K562 (cell line): Measurements from ENCODE around the gene ATG4D. TPM values are rescaled to one million over a fixed set of nuclear protein-coding genes. Genes with fewer than 3 reads are reported as not detected.

Source experiments
- ARNT ChIP-seq, 2 experiments: fragments of 450-650 bp; IDR thresholded peaks; 2 replicates each; pipeline ENCODE4 v1.6.1; 2016; ENCODE audit warnings: mild to moderate bottlenecking in 1 of 2
- GTF2F1 ChIP-seq: IDR thresholded peaks from 2 replicates; pipeline ENCODE4 v1.6.1; 2011; ENCODE audit warnings: low read depth, low read length, improper control_type of control experiment
- HMGN3 ChIP-seq: IDR thresholded peaks from 2 replicates; pipeline ENCODE4 v1.6.1; 2011; ENCODE audit warnings: borderline replicate concordance, low read depth, mild to moderate bottlenecking, mixed read lengths, low read length; ENCODE audit not compliant: insufficient read length; ENCODE audit errors: extremely low read depth
- KAT8 ChIP-seq: fragments of 450-650 bp; IDR thresholded peaks from 2 replicates; pipeline ENCODE4 v1.6.1; 2016; ENCODE audit warnings: low read depth, mild to moderate bottlenecking
- MYC ChIP-seq, 2 experiments: fragments of 250-450 bp in 1 of 2; sonication (Bioruptor Pico) in 1 of 2; IDR thresholded peaks; 2 replicates each; pipeline versions ENCODE4 v1.5.1 to v1.6.1; 2012 to 2021; ENCODE audit warnings: low read depth in 2 of 2, borderline replicate concordance in 1 of 2, improper control_type of control experiment in 1 of 2, low read length in 1 of 2, mild to moderate bottlenecking in 1 of 2, moderate library complexity in 1 of 2
- NFIC ChIP-seq: fragments of 450-650 bp; IDR thresholded peaks from 2 replicates; pipeline ENCODE4 v1.6.1; 2017; ENCODE audit warnings: mild to moderate bottlenecking, inconsistent platforms
- PHF8 ChIP-seq: fragments of 200-600 bp; sonication (generic); IDR thresholded peaks from 2 replicates; pipeline ENCODE4 v1.6.1; 2012; ENCODE audit warnings: mixed run types, mild to moderate bottlenecking, inconsistent platforms, low read length, moderate library complexity, borderline replicate concordance
- RBM22 ChIP-seq: fragments of 200-400 bp; formaldehyde crosslinking; IDR thresholded peaks from 2 replicates; pipeline ENCODE4 v1.6.1; 2018; ENCODE audit warnings: low read length, low read depth; ENCODE audit not compliant: poor library complexity, severe bottlenecking
- SPI1 ChIP-seq: IDR thresholded peaks from 2 replicates; pipeline ENCODE4 v1.6.1; 2011; ENCODE audit warnings: low read depth, low read length, control low read depth, borderline replicate concordance
- SRSF3 ChIP-seq: fragments of 200-400 bp; formaldehyde crosslinking; IDR thresholded peaks from 2 replicates; pipeline ENCODE4 v1.6.1; 2016; ENCODE audit warnings: mild to moderate bottlenecking, low read length, moderate library complexity; ENCODE audit not compliant: insufficient read depth
- STAG1 ChIP-seq: sonication (generic); formaldehyde crosslinking; IDR thresholded peaks from 2 replicates; pipeline ENCODE4 v1.5.0; 2020; ENCODE audit warnings: missing genetic modification reagents, borderline replicate concordance
- ZNF134 ChIP-seq: fragments of 250-450 bp; sonication (Bioruptor Pico); conservative IDR thresholded peaks from 2 replicates; pipeline ENCODE4 v1.4.0; 2020
- ZNF586 ChIP-seq: fragments of 450-650 bp; formaldehyde crosslinking; conservative IDR thresholded peaks from 2 replicates; pipeline ENCODE4 v1.4.0; 2020; ENCODE audit warnings: mild to moderate bottlenecking, moderate library complexity
- ZNF699 ChIP-seq: fragments of 250-450 bp; sonication (Bioruptor Pico); IDR thresholded peaks from 2 replicates; pipeline ENCODE4 v1.8.0; 2021; ENCODE audit warnings: mild to moderate bottlenecking, moderate library complexity; ENCODE audit not compliant: insufficient replicate concordance
- polyA plus RNA-seq, 8 experiments: library from polyadenylated mRNA; depleted of rRNA in 4 of 8; stranded (reverse) in 5 of 8; unstranded in 3 of 8; fragments of >200 nt; fragmentation: Nextera tagmentation in 2 of 8; fragmentation: Illumina TruSeq in 1 of 8; extraction: Ambion mirVana in 2 of 8; extraction: Trizol in 1 of 8; gene quantifications; 2 replicates each; pipeline versions ENCODE4 v1.2.1 to v1.2.3, GENCODE V29; 2011 to 2014; ENCODE audit warnings: inconsistent platforms in 1 of 8, missing spikeins in 1 of 8
- total RNA-seq, 7 experiments: library from RNA; depleted of rRNA in 6 of 7; stranded (reverse); fragments of >200 nt in 6 of 7; fragmentation: Illumina TruSeq in 2 of 7; extraction: Trizol in 2 of 7; gene quantifications; 2 replicates each; pipeline versions ENCODE4 v1.2.1 to v1.2.3, GENCODE V29; 2011 to 2021; ENCODE audit warnings: low replicate concordance in 1 of 7
- TF ChIP-seq, protein P1 (sequence below): fragments of 450-650 bp; IDR thresholded peaks from 2 replicates; pipeline ENCODE4 v1.6.1; 2016; ENCODE audit warnings: low read depth
- TF ChIP-seq, protein P2 (sequence below): sonication (generic); formaldehyde crosslinking; IDR thresholded peaks from 2 replicates; pipeline ENCODE4 v1.8.0; 2022; ENCODE audit warnings: mild to moderate bottlenecking, low read depth, missing genetic modification reagents
- TF ChIP-seq, protein P3 (sequence below): fragments of 250-450 bp; sonication (Bioruptor Pico); IDR thresholded peaks from 2 replicates; pipeline ENCODE4 v1.8.0; 2021; ENCODE audit warnings: borderline replicate concordance, mild to moderate bottlenecking, moderate library complexity; ENCODE audit not compliant: poor library complexity, severe bottlenecking

The ATG4D gene
- total and polyA plus RNA-seq, 9 of the 15 experiments (the other 6 are each of a cell fraction or from before 2014, with no cell fraction given) = 0.51 to 66.1 (median 22.9) TPM

DNA sequence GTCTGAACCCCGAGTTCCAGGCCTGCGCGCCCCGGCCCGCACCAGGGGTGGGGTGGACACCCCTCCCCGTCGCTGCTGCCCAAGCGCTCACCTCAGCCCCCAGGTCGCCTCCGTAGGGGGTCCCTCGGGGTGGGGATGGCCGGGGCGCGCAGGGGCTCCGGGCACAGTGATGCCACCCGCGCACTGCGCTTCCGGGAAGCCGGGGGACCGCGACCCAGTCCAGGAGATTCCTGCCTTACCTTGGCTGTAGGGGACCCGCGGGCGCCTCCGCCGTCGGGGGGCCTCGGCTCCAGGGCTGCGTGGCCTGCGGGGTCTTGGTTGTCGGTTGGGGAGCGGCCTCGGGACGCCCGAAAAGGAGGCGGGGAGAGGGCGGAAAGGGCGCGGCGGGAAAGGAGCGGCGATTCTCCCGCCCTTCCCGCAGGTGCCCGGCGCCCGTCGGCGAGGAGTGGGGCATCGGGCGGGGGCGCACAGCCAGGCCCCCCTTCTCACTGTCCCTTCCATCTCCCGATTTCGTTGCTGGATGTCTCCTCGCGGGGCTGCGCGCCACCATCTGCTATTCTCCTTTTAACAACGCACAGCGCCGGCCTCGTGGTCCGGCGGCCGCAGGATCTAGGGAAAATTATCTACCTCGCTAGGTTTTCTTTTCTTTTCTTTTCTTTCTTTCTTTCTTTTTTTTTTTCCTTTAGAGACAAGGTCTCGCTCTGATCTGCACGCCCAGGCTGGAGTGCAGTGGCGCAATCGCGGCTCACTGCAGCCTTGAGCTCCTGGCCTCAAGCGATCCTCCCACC, 40.5 kb upstream of the ATG4D start, which contains the start of gene KEAP1 (continued):
- TF ChIP-seq, protein P1, sequence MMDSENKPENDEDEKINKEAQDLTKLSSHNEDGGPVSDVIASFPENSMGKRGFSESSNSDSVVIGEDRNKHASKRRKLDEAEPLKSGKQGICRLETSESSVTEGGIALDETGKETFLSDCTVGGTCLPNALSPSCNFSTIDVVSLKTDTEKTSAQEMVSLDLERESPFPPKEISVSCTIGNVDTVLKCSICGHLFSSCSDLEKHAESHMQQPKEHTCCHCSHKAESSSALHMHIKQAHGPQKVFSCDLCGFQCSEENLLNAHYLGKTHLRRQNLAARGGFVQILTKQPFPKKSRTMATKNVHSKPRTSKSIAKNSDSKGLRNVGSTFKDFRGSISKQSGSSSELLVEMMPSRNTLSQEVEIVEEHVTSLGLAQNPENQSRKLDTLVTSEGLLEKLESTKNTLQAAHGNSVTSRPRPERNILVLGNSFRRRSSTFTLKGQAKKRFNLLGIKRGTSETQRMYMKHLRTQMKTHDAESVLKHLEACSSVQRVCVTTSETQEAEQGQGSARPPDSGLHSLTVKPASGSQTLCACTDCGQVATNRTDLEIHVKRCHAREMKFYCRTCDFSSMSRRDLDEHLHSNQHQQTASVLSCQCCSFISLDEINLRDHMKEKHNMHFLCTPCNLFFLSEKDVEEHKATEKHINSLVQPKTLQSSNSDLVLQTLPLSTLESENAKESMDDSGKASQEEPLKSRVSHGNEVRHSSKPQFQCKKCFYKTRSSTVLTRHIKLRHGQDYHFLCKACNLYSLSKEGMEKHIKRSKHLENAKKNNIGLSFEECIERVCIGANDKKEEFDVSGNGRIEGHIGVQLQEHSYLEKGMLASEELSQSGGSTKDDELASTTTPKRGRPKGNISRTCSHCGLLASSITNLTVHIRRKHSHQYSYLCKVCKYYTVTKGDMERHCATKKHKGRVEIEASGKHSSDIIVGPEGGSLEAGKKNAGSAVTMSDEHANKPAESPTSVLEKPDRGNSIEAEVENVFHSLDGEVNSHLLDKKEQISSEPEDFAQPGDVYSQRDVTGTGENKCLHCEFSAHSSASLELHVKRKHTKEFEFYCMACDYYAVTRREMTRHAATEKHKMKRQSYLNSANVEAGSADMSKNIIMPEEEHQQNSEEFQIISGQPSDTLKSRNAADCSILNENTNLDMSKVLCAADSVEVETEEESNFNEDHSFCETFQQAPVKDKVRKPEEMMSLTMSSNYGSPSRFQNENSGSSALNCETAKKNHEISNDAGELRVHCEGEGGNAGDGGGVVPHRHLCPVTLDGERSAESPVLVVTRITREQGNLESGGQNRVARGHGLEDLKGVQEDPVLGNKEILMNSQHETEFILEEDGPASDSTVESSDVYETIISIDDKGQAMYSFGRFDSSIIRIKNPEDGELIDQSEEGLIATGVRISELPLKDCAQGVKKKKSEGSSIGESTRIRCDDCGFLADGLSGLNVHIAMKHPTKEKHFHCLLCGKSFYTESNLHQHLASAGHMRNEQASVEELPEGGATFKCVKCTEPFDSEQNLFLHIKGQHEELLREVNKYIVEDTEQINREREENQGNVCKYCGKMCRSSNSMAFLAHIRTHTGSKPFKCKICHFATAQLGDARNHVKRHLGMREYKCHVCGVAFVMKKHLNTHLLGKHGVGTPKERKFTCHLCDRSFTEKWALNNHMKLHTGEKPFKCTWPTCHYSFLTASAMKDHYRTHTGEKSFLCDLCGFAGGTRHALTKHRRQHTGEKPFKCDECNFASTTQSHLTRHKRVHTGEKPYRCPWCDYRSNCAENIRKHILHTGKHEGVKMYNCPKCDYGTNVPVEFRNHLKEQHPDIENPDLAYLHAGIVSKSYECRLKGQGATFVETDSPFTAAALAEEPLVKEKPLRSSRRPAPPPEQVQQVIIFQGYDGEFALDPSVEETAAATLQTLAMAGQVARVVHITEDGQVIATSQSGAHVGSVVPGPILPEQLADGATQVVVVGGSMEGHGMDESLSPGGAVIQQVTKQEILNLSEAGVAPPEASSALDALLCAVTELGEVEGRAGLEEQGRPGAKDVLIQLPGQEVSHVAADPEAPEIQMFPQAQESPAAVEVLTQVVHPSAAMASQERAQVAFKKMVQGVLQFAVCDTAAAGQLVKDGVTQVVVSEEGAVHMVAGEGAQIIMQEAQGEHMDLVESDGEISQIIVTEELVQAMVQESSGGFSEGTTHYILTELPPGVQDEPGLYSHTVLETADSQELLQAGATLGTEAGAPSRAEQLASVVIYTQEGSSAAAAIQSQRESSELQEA = no peak
- TF ChIP-seq PHF8 (peak; percentile 81; the same call in 1 of the 2 replicates), SRSF3 (no peak; the same call in 1 of the 2 replicates), KAT8 (no peak), HMGN3 (no peak), NFIC (peak; percentile 53), GTF2F1 (no peak), SPI1 (no peak), ZNF699 (CRISPR knock-in tag) (no peak), ZNF134 (CRISPR knock-in tag) (no peak), ARNT (IDR thresholded peaks at IDR 0.05) (0 out of 4 replicates have a peak, but pooled peaks have one; percentile 33 to 43), MYC (IDR thresholded peaks at IDR 0.05; ENCODE audit: low read depth, low read length) (peak; percentile 62; the same call in 1 of the 2 replicates), MYC (CRISPR knock-in tag; IDR thresholded peaks at IDR 0.05; ENCODE audit: borderline replicate concordance, low read depth) (peak; percentile 40; the same call in 1 of the 2 replicates), RBM22 (no peak), STAG1 (CRISPR knock-in tag) (peak; percentile 22; the same call in 1 of the 2 replicates), ZNF586 (no peak)
- TF ChIP-seq, protein P2, sequence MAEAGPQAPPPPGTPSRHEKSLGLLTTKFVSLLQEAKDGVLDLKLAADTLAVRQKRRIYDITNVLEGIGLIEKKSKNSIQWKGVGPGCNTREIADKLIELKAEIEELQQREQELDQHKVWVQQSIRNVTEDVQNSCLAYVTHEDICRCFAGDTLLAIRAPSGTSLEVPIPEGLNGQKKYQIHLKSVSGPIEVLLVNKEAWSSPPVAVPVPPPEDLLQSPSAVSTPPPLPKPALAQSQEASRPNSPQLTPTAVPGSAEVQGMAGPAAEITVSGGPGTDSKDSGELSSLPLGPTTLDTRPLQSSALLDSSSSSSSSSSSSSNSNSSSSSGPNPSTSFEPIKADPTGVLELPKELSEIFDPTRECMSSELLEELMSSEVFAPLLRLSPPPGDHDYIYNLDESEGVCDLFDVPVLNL (CRISPR knock-in tag) = 0 out of 2 replicates have a peak, but pooled peaks have one; percentile 65
- TF ChIP-seq, protein P3, sequence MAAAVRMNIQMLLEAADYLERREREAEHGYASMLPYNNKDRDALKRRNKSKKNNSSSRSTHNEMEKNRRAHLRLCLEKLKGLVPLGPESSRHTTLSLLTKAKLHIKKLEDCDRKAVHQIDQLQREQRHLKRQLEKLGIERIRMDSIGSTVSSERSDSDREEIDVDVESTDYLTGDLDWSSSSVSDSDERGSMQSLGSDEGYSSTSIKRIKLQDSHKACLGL (CRISPR knock-in tag) = no peak
